MM.1S (cell line): Measurements from ENCODE around the gene FCRL3.

Experiments used
- DNase-seq: peaks from one replicate; pipeline ENCODE4 v3.0.0-alpha.2; 2015
- H2AFZ ChIP-seq: fragments of 300-600 bp; sonication (generic); 2 replicates; pipeline ENCODE4 v1.6.0; 2016; ENCODE audit warnings: antibody characterized with exemption, low read length
- H3F3A ChIP-seq: fragments of 300-600 bp; sonication (generic); 2 replicates; pipeline ENCODE4 v1.6.1; 2016; ENCODE audit warnings: mild to moderate bottlenecking, antibody characterized with exemption, low read length, moderate library complexity, mixed read lengths; ENCODE audit not compliant: insufficient read depth
- H3K27ac ChIP-seq: fragments of 300-600 bp; sonication (generic); 2 replicates; pipeline ENCODE4 v1.5.1; 2016; ENCODE audit warnings: mild to moderate bottlenecking, low read length
- H3K27me3 ChIP-seq: fragments of 300-600 bp; sonication (generic); replicated peaks from 2 replicates; pipeline ENCODE4 v1.6.0; 2016; ENCODE audit warnings: low read length; ENCODE audit not compliant: insufficient read depth
- H3K36me3 ChIP-seq: fragments of 300-600 bp; sonication (generic); replicated peaks from 2 replicates; pipeline ENCODE4 v1.6.1; 2016; ENCODE audit warnings: mild to moderate bottlenecking, low read length, mixed read lengths; ENCODE audit not compliant: insufficient read depth
- H3K4me1 ChIP-seq: fragments of 300-600 bp; sonication (generic); 2 replicates; pipeline ENCODE4 v1.6.1; 2016; ENCODE audit warnings: low read length, mixed read lengths
- H3K4me2 ChIP-seq: fragments of 300-600 bp; sonication (generic); 2 replicates; pipeline ENCODE4 v1.6.0; 2016; ENCODE audit warnings: low read depth, low read length
- H3K4me3 ChIP-seq: fragments of 300-600 bp; sonication (generic); 2 replicates; pipeline ENCODE4 v1.5.1; 2016; ENCODE audit warnings: low read length, mixed read lengths
- H3K79me2 ChIP-seq: fragments of 300-600 bp; sonication (generic); 2 replicates; pipeline ENCODE4 v1.6.1; 2016; ENCODE audit warnings: mixed run types, low read length, mixed read lengths
- H3K9ac ChIP-seq: fragments of 300-600 bp; sonication (generic); 2 replicates; pipeline ENCODE4 v1.6.1; 2016; ENCODE audit warnings: low read length, mixed read lengths
- H3K9me2 ChIP-seq: fragments of 300-600 bp; sonication (generic); replicated peaks from 2 replicates; pipeline ENCODE4 v1.6.1; 2016; ENCODE audit warnings: mild to moderate bottlenecking, low read length, mixed read lengths; ENCODE audit not compliant: insufficient read depth
- H3K9me3 ChIP-seq: fragments of 300-600 bp; sonication (generic); replicated peaks from 2 replicates; pipeline ENCODE4 v1.6.1; 2016; ENCODE audit warnings: mild to moderate bottlenecking, low read length, mixed read lengths; ENCODE audit not compliant: insufficient read depth
- H4K20me1 ChIP-seq: fragments of 300-600 bp; sonication (generic); 2 replicates; pipeline ENCODE4 v1.6.1; 2016; ENCODE audit warnings: mild to moderate bottlenecking, low read length, moderate library complexity, mixed read lengths; ENCODE audit not compliant: insufficient read depth
- CTCF ChIP-seq: fragments of 300-600 bp; sonication (generic); IDR thresholded peaks from 2 replicates; pipeline ENCODE4 v1.5.1; 2016; ENCODE audit warnings: antibody characterized with exemption, low read length, mixed read lengths
- EZH2 ChIP-seq: fragments of 300-600 bp; sonication (generic); optimal IDR thresholded peaks from 2 replicates; pipeline ENCODE3; 2017; ENCODE audit warnings: low read depth, mild to moderate bottlenecking, antibody characterized with exemption, low read length, mixed read lengths
- EZH2phosphoT487 ChIP-seq: fragments of 300-600 bp; sonication (generic); IDR thresholded peaks from 2 replicates; pipeline ENCODE4 v1.6.1; 2018; ENCODE audit warnings: antibody characterized with exemption, low read length

FCRL3 gene

GRCh38 chr1:157734321-157734720 is 33.8 kb upstream of the FCRL3 start:
- Histone ChIP-seq H3K9ac (no peak overlapping the region), H2AFZ (peak overlapping the region; percentile 32), H4K20me1 (no peaks in the 10 kb centered on the region), H3K79me2 (no peaks in the 10 kb centered on the region), H3K9me2 (no peaks in the 10 kb centered on the region), H3K4me2 (peak overlapping the region; percentile 20), H3K4me1 (peaks cover 48% of the 10 kb centered on the region), H3K9me3 (no peaks in the 10 kb centered on the region), H3K36me3 (no peaks in the 10 kb centered on the region), H3K4me3 (no peak overlapping the region), H3F3A (peaks cover 18% of the 10 kb centered on the region; the same call in 1 of the 2 replicates), H3K27me3 (no peaks in the 10 kb centered on the region), H3K27ac (peak overlapping the region; percentile 48; the same call in 1 of the 2 replicates)
- no peak for TF ChIP-seq EZH2phosphoT487
- no peak for TF ChIP-seq EZH2
- no peak for TF ChIP-seq CTCF
- DNase-seq, result peak; percentile 95

DNA sequence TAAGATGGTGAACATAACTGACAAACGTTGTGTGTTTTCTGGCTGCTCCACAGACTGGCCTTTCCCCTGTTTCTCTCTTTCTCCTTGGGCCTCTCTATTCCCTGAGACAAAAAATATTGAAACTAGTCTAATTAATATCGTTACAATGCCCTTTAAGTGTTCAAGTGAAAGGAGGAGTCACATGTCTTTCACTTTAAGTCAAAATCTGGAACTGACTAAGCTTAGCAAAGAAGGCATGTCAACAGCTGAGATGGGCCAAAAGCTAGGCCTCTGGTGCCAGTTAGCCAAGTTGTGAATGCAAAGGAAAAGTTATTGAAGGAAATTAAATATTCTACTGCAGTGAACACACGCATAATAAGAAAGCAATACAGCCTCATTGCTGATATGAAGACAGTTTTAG is 32.2 kb upstream of the FCRL3 start:
- H3K9ac ChIP-seq, result no peak overlapping the region
- no peak for DNase-seq
- no peak overlapping the region for H2AFZ ChIP-seq

GRCh38 chr1:157725221-157725577 is 24.6 kb upstream of the FCRL3 start:
- no peaks in the 10 kb centered on the region for H3K79me2 ChIP-seq
- H3K4me2 ChIP-seq, result no peak overlapping the region
- peaks cover 17% of the 10 kb centered on the region for H3F3A ChIP-seq
- no peaks in the 10 kb centered on the region for H3K9me2 ChIP-seq
- no peaks in the 10 kb centered on the region for H3K9me3 ChIP-seq
- H4K20me1 ChIP-seq, result no peaks in the 10 kb centered on the region
- H3K36me3 ChIP-seq, result no peaks in the 10 kb centered on the region
- DNase-seq, result no peak
- no peak overlapping the region for H3K4me3 ChIP-seq
- peaks cover 23% of the 10 kb centered on the region for H3K4me1 ChIP-seq
- no peak overlapping the region for H3K9ac ChIP-seq
- H3K27ac ChIP-seq, result no peak overlapping the region
- no peak for TF ChIP-seq EZH2phosphoT487
- TF ChIP-seq EZH2, result no peak
- TF ChIP-seq CTCF, result no peak
- no peaks in the 10 kb centered on the region for H3K27me3 ChIP-seq
- H2AFZ ChIP-seq, result no peak overlapping the region

More for the DNA sequence above, 32.2 kb upstream of the FCRL3 start:
- Histone ChIP-seq H3K4me3 (no peak overlapping the region), H3K4me2 (no peak overlapping the region), H3F3A (peaks cover 18% of the 10 kb centered on the region; the same call in 1 of the 2 replicates), H3K27ac (no peak overlapping the region), H3K9me2 (no peaks in the 10 kb centered on the region), H4K20me1 (no peaks in the 10 kb centered on the region), H3K79me2 (no peaks in the 10 kb centered on the region), H3K36me3 (no peaks in the 10 kb centered on the region), H3K9me3 (no peaks in the 10 kb centered on the region), H3K27me3 (no peaks in the 10 kb centered on the region), H3K4me1 (peaks cover 43% of the 10 kb centered on the region)
- TF ChIP-seq CTCF (no peak), EZH2phosphoT487 (no peak)
